MCF 10A (cell line): ENCODE measurements around the gene CARD8. TPM values are rescaled to one million over a fixed set of nuclear protein-coding genes. Genes with fewer than 3 reads are reported as not detected.

Experiments
- BruUV-seq: library from RNA; stranded (reverse); fragments of 400-500 nt; replicated peaks from 2 replicates; lab custom pipeline; 2021; lab: Mats Ljungman, UMichigan
- CTCF ChIA-PET: fragments of 300-600 bp; sonication (Branson Sonifier 250); formaldehyde crosslinking; extraction: SDS; loops from one replicate; lab custom pipeline; 2021; ENCODE audit warnings: antibody characterized with exemption, inconsistent platforms; lab: Yijun Ruan, JAX
- POLR2A ChIA-PET: fragments of 300-600, 350-650 bp; sonication (Branson Sonifier 250); formaldehyde crosslinking; extraction: SDS; loops from one replicate; lab custom pipeline; 2020; ENCODE audit warnings: antibody characterized with exemption, inconsistent platforms; lab: Yijun Ruan, JAX
- DNase-seq: peaks from one replicate; pipeline ENCODE4 v3.0.0-alpha.2; 2018; ENCODE audit not compliant: unreplicated experiment
- H3K27ac Mint-ChIP-seq: one replicate; pipeline ENCODE4 v1.8.0; 2022; ENCODE audit warnings: mild to moderate bottlenecking, low read depth, mixed read lengths; ENCODE audit not compliant: unreplicated experiment
- H3K27me3 Mint-ChIP-seq: one replicate; pipeline ENCODE4 v1.8.0; 2022; ENCODE audit warnings: mixed read lengths; ENCODE audit not compliant: insufficient read depth, unreplicated experiment
- H3K36me3 Mint-ChIP-seq: one replicate; pipeline ENCODE4 v1.8.0; 2022; ENCODE audit warnings: mild to moderate bottlenecking, moderate library complexity, mixed read lengths; ENCODE audit not compliant: insufficient read depth, unreplicated experiment
- H3K4me1 Mint-ChIP-seq: one replicate; pipeline ENCODE4 v1.8.0; 2022; ENCODE audit warnings: mixed read lengths; ENCODE audit not compliant: insufficient read depth, unreplicated experiment
- H3K4me3 Mint-ChIP-seq: one replicate; pipeline ENCODE4 v1.8.0; 2022; ENCODE audit warnings: mild to moderate bottlenecking, moderate library complexity, mixed read lengths; ENCODE audit not compliant: unreplicated experiment
- H3K9me3 Mint-ChIP-seq: one replicate; pipeline ENCODE4 v1.8.0; 2022; ENCODE audit warnings: mixed read lengths; ENCODE audit not compliant: unreplicated experiment
- CTCF ChIP-seq: fragments of 200-600 bp; IDR thresholded peaks from one replicate; pipeline ENCODE4 v1.8.0; 2022; ENCODE audit warnings: antibody characterized with exemption, mild to moderate bottlenecking; ENCODE audit not compliant: unreplicated experiment
- intact Hi-C: fragments of 100-400 bp; cut with micrococcal nuclease; formaldehyde crosslinking; loops from 2 replicates; pipeline ENCODE4 v1.14.1; 2022
- total RNA-seq: library from RNA; stranded (reverse); gene quantifications from 2 replicates; pipeline ENCODE4 v1.2.3, GENCODE V29; 2022

Gene CARD8
- total RNA-seq, 1 experiment from 2014 or later = 16.0 TPM

- POLR2A ChIA-PET = interaction anchor here (3.7 kb wide), 1 partner anchor 9 kb away, joined by 21 read pairs; no protein-coding TSS in a partner anchor
- DNase-seq = no peak
- Mint-ChIP-seq H3K4me1 (no peaks in the 10 kb centered on the region), H3K9me3 (no peaks in the 10 kb centered on the region), H3K36me3 (no peaks in the 10 kb centered on the region), H3K27ac (no peak overlapping the region), H3K4me3 (no peak overlapping the region), H3K27me3 (no peaks in the 10 kb centered on the region)
- TF ChIP-seq CTCF = no peak
- intact Hi-C loops = no loop called here
- CTCF ChIA-PET = interaction anchor here (1.6 kb wide), 1 partner anchor 10 kb away, joined by 6 read pairs; no protein-coding TSS in a partner anchor
- BruUV-seq = no TSS peak
These were observed 41.8 kb downstream of the CARD8 start for GRCh38 chr19:48213959-48214358.

GRCh38 chr19:48210005-48210404 is 45.7 kb downstream of the CARD8 start:
- no peak for DNase-seq
- H3K4me3 Mint-ChIP-seq = no peak overlapping the region
- intact Hi-C loops = no loop called here
- no peaks in the 10 kb centered on the region for H3K9me3 Mint-ChIP-seq
- TF ChIP-seq CTCF = no peak
- no TSS peak for BruUV-seq
- H3K27me3 Mint-ChIP-seq = no peaks in the 10 kb centered on the region
- ChIA-PET POLR2A (no interaction called here), CTCF (no interaction called here)
- H3K27ac Mint-ChIP-seq = peak overlapping the region; percentile 37
- no peaks in the 10 kb centered on the region for H3K36me3 Mint-ChIP-seq
- no peaks in the 10 kb centered on the region for H3K4me1 Mint-ChIP-seq

GRCh38 chr19:48206397-48207093 is 49.2 kb downstream of the CARD8 start:
- POLR2A ChIA-PET = no interaction called here
- Mint-ChIP-seq H3K36me3 (no peaks in the 10 kb centered on the region), H3K27me3 (no peaks in the 10 kb centered on the region), H3K9me3 (no peaks in the 10 kb centered on the region), H3K4me1 (no peaks in the 10 kb centered on the region), H3K27ac (no peak overlapping the region), H3K4me3 (no peak overlapping the region)
- no TSS peak for BruUV-seq
- CTCF ChIA-PET = interaction anchor here (0.9 kb wide), 1 partner anchor 127 kb away, joined by 5 read pairs; no protein-coding TSS in a partner anchor
- TF ChIP-seq CTCF = no peak
- no peak for DNase-seq
- intact Hi-C loops = no loop called here

- H3K4me3 Mint-ChIP-seq = no peak overlapping the region
- H3K27me3 Mint-ChIP-seq = no peaks in the 10 kb centered on the region
- no peaks in the 10 kb centered on the region for H3K4me1 Mint-ChIP-seq
- no peak overlapping the region for H3K27ac Mint-ChIP-seq
- H3K9me3 Mint-ChIP-seq = no peaks in the 10 kb centered on the region
- BruUV-seq = TSS peak; percentile 93
- TF ChIP-seq CTCF = no peak
- intact Hi-C loops = no loop called here
- ChIA-PET CTCF (interaction anchor here (0.5 to 2.6 kb wide), 6 partner anchors 9 to 240 kb away, joined by 3 to 14 read pairs (median 6); no protein-coding TSS in a partner anchor), POLR2A (interaction anchor here (0.6 to 2.4 kb wide), 19 partner anchors 8 to 1189 kb away, joined by 3 to 21 read pairs (median 5); partner anchors contain the start of genes CARD8, PLA2G4C, SYNGR4 and TMEM143)
- no peaks in the 10 kb centered on the region for H3K36me3 Mint-ChIP-seq
- peak; percentile 97 for DNase-seq
These were observed 51.7 kb downstream of the CARD8 start for GRCh38 chr19:48203794-48204628.
